Mesenchymal stem cell (in vitro differentiated cells and primary cell): ENCODE measurements around the gene PRKCA.
"Not testable (repeated sequence)": the region's sequence is repeated elsewhere in the genome, so short reads cannot be mapped to it uniquely, and the experiment has no call there.

Experiments used
- DNase-seq: peaks from one replicate; pipeline ENCODE4 v3.0.0-alpha.2; 2013
- H2AFZ ChIP-seq: one replicate; pipeline ENCODE4 v1.6.1; 2013; ENCODE audit warnings: low read depth, mild to moderate bottlenecking, control low read depth, inconsistent platforms, low read length, moderate library complexity
- H2AK5ac ChIP-seq: 2 replicates; pipeline ENCODE4 v1.6.1; 2013; ENCODE audit warnings: low read length, moderate library complexity, mild to moderate bottlenecking, inconsistent platforms; ENCODE audit not compliant: severe bottlenecking
- H2BK120ac ChIP-seq: one replicate; pipeline ENCODE4 v1.6.1; 2013; ENCODE audit warnings: low read depth, mild to moderate bottlenecking, inconsistent platforms, low read length, moderate library complexity
- H2BK12ac ChIP-seq, 2 experiments: one replicate each; pipeline ENCODE4 v1.6.1; 2013; ENCODE audit warnings: inconsistent platforms in 2 of 2, low read length in 2 of 2, mild to moderate bottlenecking in 2 of 2, moderate library complexity in 2 of 2, control low read depth in 1 of 2
- H2BK15ac ChIP-seq: one replicate; pipeline ENCODE4 v1.6.1; 2013; ENCODE audit warnings: mild to moderate bottlenecking, low read depth, inconsistent platforms; ENCODE audit not compliant: poor library complexity, severe bottlenecking
- H2BK5ac ChIP-seq: 2 replicates; pipeline ENCODE4 v1.6.1; 2013; ENCODE audit warnings: low read depth, mild to moderate bottlenecking, low read length, control low read depth, inconsistent platforms; ENCODE audit not compliant: poor library complexity, severe bottlenecking
- H3K14ac ChIP-seq, 2 experiments: one replicate each; pipeline ENCODE4 v1.6.1; 2013; ENCODE audit warnings: inconsistent platforms in 2 of 2, low read length in 2 of 2, control low read depth in 1 of 2, mild to moderate bottlenecking in 1 of 2, moderate library complexity in 1 of 2
- H3K18ac ChIP-seq, 2 experiments: one replicate each; pipeline ENCODE4 v1.6.1; 2013; ENCODE audit warnings: inconsistent platforms in 2 of 2, low read length in 2 of 2, control low read depth in 1 of 2, low read depth in 1 of 2, mild to moderate bottlenecking in 1 of 2
- H3K23ac ChIP-seq, 2 experiments: one replicate each; pipeline ENCODE4 v1.6.1; 2013; ENCODE audit warnings: inconsistent platforms in 2 of 2, low read length in 2 of 2, mild to moderate bottlenecking in 2 of 2, moderate library complexity in 2 of 2, control low read depth in 1 of 2
- H3K27ac ChIP-seq: 2 replicates; pipeline ENCODE4 v1.5.1; 2013; ENCODE audit warnings: mild to moderate bottlenecking, moderate library complexity, low read length, control low read depth, inconsistent platforms; ENCODE audit not compliant: poor library complexity, severe bottlenecking
- H3K27me3 ChIP-seq, 2 experiments: 2 replicates each; pipeline versions ENCODE4 v1.6.1 to v1.7.0; 2013; ENCODE audit warnings: low read length in 2 of 2, mild to moderate bottlenecking in 2 of 2, moderate library complexity in 2 of 2, control low read depth in 1 of 2, inconsistent platforms in 1 of 2; ENCODE audit not compliant: control insufficient read depth in 1 of 2, insufficient read depth in 1 of 2
- H3K36me3 ChIP-seq, 2 experiments: 2 replicates each; pipeline versions ENCODE4 v1.6.1 to v1.7.0; 2013; ENCODE audit warnings: low read length in 2 of 2, control low read depth in 1 of 2, inconsistent platforms in 1 of 2, low read depth in 1 of 2, mild to moderate bottlenecking in 1 of 2; ENCODE audit not compliant: insufficient read depth in 2 of 2, control insufficient read depth in 1 of 2
- H3K4ac ChIP-seq, 2 experiments: one replicate each; pipeline ENCODE4 v1.6.1; 2013; ENCODE audit warnings: inconsistent platforms in 2 of 2, low read length in 2 of 2, mild to moderate bottlenecking in 2 of 2, moderate library complexity in 2 of 2, control low read depth in 1 of 2, low read depth in 1 of 2
- H3K4me1 ChIP-seq: 2 replicates; pipeline ENCODE4 v1.6.1; 2013; ENCODE audit warnings: low read depth, low read length, control low read depth; ENCODE audit not compliant: control insufficient read depth, insufficient read depth
- H3K4me2 ChIP-seq: 2 replicates; pipeline ENCODE4 v1.6.1; 2013; ENCODE audit warnings: low read length, mild to moderate bottlenecking, inconsistent platforms; ENCODE audit not compliant: poor library complexity, severe bottlenecking
- H3K4me3 ChIP-seq, 2 experiments: 2 replicates each; pipeline versions ENCODE4 v1.5.1 to v1.7.0; 2013; ENCODE audit warnings: low read length in 2 of 2, mild to moderate bottlenecking in 2 of 2, control low read depth in 1 of 2, low read depth in 1 of 2; ENCODE audit not compliant: insufficient read depth in 1 of 2
- H3K79me1 ChIP-seq: replicated peaks from 2 replicates; pipeline ENCODE4 v1.6.1; 2013; ENCODE audit warnings: mild to moderate bottlenecking, control low read depth, low read length, inconsistent platforms; ENCODE audit not compliant: poor library complexity, severe bottlenecking
- H3K9ac ChIP-seq: 2 replicates; pipeline ENCODE4 v1.7.0; 2013; ENCODE audit warnings: mild to moderate bottlenecking, low read length, moderate library complexity
- H3K9me3 ChIP-seq: 2 replicates; pipeline ENCODE4 v1.7.0; 2013; ENCODE audit warnings: mild to moderate bottlenecking, low read length; ENCODE audit not compliant: control insufficient read depth
- H4K8ac ChIP-seq: one replicate; pipeline ENCODE4 v1.6.1; 2013; ENCODE audit warnings: inconsistent platforms, mild to moderate bottlenecking, low read length, moderate library complexity
- H4K91ac ChIP-seq: one replicate; pipeline ENCODE4 v1.6.1; 2013; ENCODE audit warnings: mild to moderate bottlenecking, low read length, inconsistent platforms
- WGBS: methylation state at CpG from one replicate; pipeline ENCODE4 v1.1.7; 2013; ENCODE audit warnings: mixed read lengths; 5-methylcytosine and 5-hydroxymethylcytosine counted together

The PRKCA gene

GRCh38 chr17:66345264-66345663 is 42.9 kb downstream of the PRKCA start:
- Histone ChIP-seq H3K36me3 (no peaks in the 10 kb centered on the region), H2BK12ac (no peak overlapping the region), H3K23ac (no peak overlapping the region), H4K91ac (no peak overlapping the region), H3K18ac (no peak overlapping the region), H2BK120ac (no peak overlapping the region), H3K27me3 (no peaks in the 10 kb centered on the region), H3K14ac (no peak overlapping the region), H2BK15ac (no peak overlapping the region), H2AFZ (no peak overlapping the region), H2AK5ac (no peak overlapping the region), H4K8ac (no peak overlapping the region), H3K9ac (no peak overlapping the region), H3K9me3 (no peaks in the 10 kb centered on the region), H3K79me1 (peaks cover 15% of the 10 kb centered on the region), H3K4me3 (no peak overlapping the region), H3K27ac (no peak overlapping the region), H3K4ac (no peak overlapping the region), H2BK5ac (no peak overlapping the region), H3K4me2 (no peak overlapping the region), H3K4me1 (peaks cover 12% of the 10 kb centered on the region)
- no peak for DNase-seq
- WGBS, result 48% methylated on average over 3 of the region's 4 CpGs

- H3K4me3 ChIP-seq, H3K27me3 ChIP-seq, H3K27ac ChIP-seq, H4K8ac ChIP-seq, H3K9ac ChIP-seq, DNase-seq, H2BK15ac ChIP-seq, H3K23ac ChIP-seq, H3K4me2 ChIP-seq, H3K4ac ChIP-seq, H3K14ac ChIP-seq, H2BK5ac ChIP-seq, H2BK120ac ChIP-seq, H3K18ac ChIP-seq, H2AK5ac ChIP-seq, H3K9me3 ChIP-seq, H3K36me3 ChIP-seq, H4K91ac ChIP-seq, H2BK12ac ChIP-seq, H2AFZ ChIP-seq: not testable (repeated sequence)
- Histone ChIP-seq H3K4me1 (peaks cover 16% of the 10 kb centered on the region), H3K79me1 (peaks cover 14% of the 10 kb centered on the region)
- 100% methylated on average over 9 of the region's 12 CpGs for WGBS
Measured at GRCh38 chr17:66345949-66346638, 43.7 kb downstream of the PRKCA start.

GRCh38 chr17:66347661-66348514 is 45.5 kb downstream of the PRKCA start:
- Histone ChIP-seq H3K79me1 (peaks cover 17% of the 10 kb centered on the region), H3K9me3 (no peaks in the 10 kb centered on the region), H4K8ac (no peak overlapping the region), H3K14ac (no peak overlapping the region), H3K23ac (no peak overlapping the region), H2AK5ac (no peak overlapping the region), H3K4me2 (no peak overlapping the region), H2BK5ac (no peak overlapping the region), H3K4me1 (peaks cover 19% of the 10 kb centered on the region), H2BK12ac (no peak overlapping the region), H3K36me3 (no peaks in the 10 kb centered on the region), H2BK120ac (no peak overlapping the region), H2BK15ac (no peak overlapping the region), H2AFZ (no peak overlapping the region), H3K9ac (no peak overlapping the region), H4K91ac (no peak overlapping the region), H3K4ac (no peak overlapping the region), H3K4me3 (no peak overlapping the region), H3K18ac (peak overlapping the region in 1 of 2 experiments; percentile 6), H3K27ac (peak overlapping the region; percentile 8), H3K27me3 (no peaks in the 10 kb centered on the region)
- DNase-seq, result peak; percentile 54
- 94% methylated on average over 7 of the region's 10 CpGs for whole genome bisulfite sequencing

- Histone ChIP-seq H3K27me3 (no peaks in the 10 kb centered on the region), H3K14ac (no peak overlapping the region), H3K23ac (no peak overlapping the region), H3K4me3 (no peak overlapping the region), H3K9me3 (no peaks in the 10 kb centered on the region), H3K4me2 (peak overlapping the region; percentile 36), H2AK5ac (no peak overlapping the region), H4K8ac (no peak overlapping the region), H2BK12ac (no peak overlapping the region), H2BK120ac (no peak overlapping the region), H3K36me3 (no peaks in the 10 kb centered on the region), H3K4me1 (peaks cover 19% of the 10 kb centered on the region), H3K9ac (no peak overlapping the region), H3K18ac (no peak overlapping the region), H2BK5ac (no peak overlapping the region), H4K91ac (no peak overlapping the region), H3K27ac (peak overlapping the region; percentile 72), H2BK15ac (no peak overlapping the region), H3K79me1 (peaks cover 15% of the 10 kb centered on the region), H2AFZ (no peak overlapping the region), H3K4ac (peak overlapping the region in 1 of 2 experiments; percentile 56)
- DNase-seq, result peak; percentile 88
- 39% methylated on average over 3 of the region's 4 CpGs for WGBS
Measured at GRCh38 chr17:66348584-66349165, 46.3 kb downstream of the PRKCA start.
